ENCODE data around the gene IER2.

Gene IER2

GRCh38 chr19:13150187-13150930, at the start of gene IER2, which contains the start of gene STX10:
Gene IER2 (plus strand): TSS chr19:13150411. CDS start chr19:13153187, 2,776 bp downstream.
Gene STX10 (minus strand): TSS chr19:13150375. CDS start chr19:13150173, 202 bp downstream.
- DNase-seq (ENCODE audit: low read depth) = no peak

- DNase-seq (ENCODE audit: low read depth) = no peak
These were observed 49.2 kb upstream of the IER2 start for GRCh38 chr19:13100841-13101589.

GRCh38 chr19:13101590-13102415, 48.4 kb upstream of the IER2 start:
- no peak for DNase-seq (ENCODE audit: low read depth)

GRCh38 chr19:13102416-13102665, 47.9 kb upstream of the IER2 start:
- no peak for DNase-seq (ENCODE audit: low read depth)

- DNase-seq (ENCODE audit: low read depth) = no peak
These were observed 47.3 kb upstream of the IER2 start, which contains the start of gene LYL1 for GRCh38 chr19:13102666-13103580. Gene LYL1 (minus strand): TSS chr19:13102858. CDS start chr19:13101171, 1,687 bp downstream.

- DNase-seq (ENCODE audit: low read depth) = no peak
These were observed 46.4 kb upstream of the IER2 start for GRCh38 chr19:13103581-13104359.

GRCh38 chr19:13104360-13104847, 45.8 kb upstream of the IER2 start:
- DNase-seq (ENCODE audit: low read depth) = no peak

- DNase-seq (ENCODE audit: low read depth) = no peak
These were observed 45.1 kb upstream of the IER2 start for GRCh38 chr19:13104848-13105711.

GRCh38 chr19:13109361-13110098, 40.7 kb upstream of the IER2 start:
- DNase-seq (ENCODE audit: low read depth) = no peak

GRCh38 chr19:13110099-13110610, 40.1 kb upstream of the IER2 start:
- DNase-seq (ENCODE audit: low read depth) = no peak

- DNase-seq (ENCODE audit: low read depth) = no peak
These were observed 37.7 kb upstream of the IER2 start for GRCh38 chr19:13112555-13112954.

GRCh38 chr19:13115936-13116281, 34.3 kb upstream of the IER2 start:
- DNase-seq (ENCODE audit: low read depth) = no peak

GRCh38 chr19:13116282-13117175, 33.7 kb upstream of the IER2 start, which contains the start of gene TRMT1:
Gene TRMT1 (minus strand): TSS chr19:13116740. CDS start chr19:13116399, 341 bp downstream.
- peak; percentile 82 for DNase-seq (ENCODE audit: low read depth)

GRCh38 chr19:13117176-13117771, 32.9 kb upstream of the IER2 start:
- DNase-seq (ENCODE audit: low read depth) = no peak

- DNase-seq (ENCODE audit: low read depth) = no peak
These were observed 32.3 kb upstream of the IER2 start, which contains the start of gene NACC1 for GRCh38 chr19:13117772-13118423. Gene NACC1 (plus strand): TSS chr19:13118264. CDS start chr19:13135208, 16,944 bp downstream.

- DNase-seq (ENCODE audit: low read depth) = no peak
These were observed 31.6 kb upstream of the IER2 start for GRCh38 chr19:13118424-13119193.

Data from HS-27A (cell line).